GM18870 (cell line): ENCODE results near the gene PELI3.

Experiments
- ATAC-seq: cut with Tn5 transposase; IDR thresholded peaks from one replicate; pipeline ENCODE4 v1.9.1; 2021; ENCODE audit warnings: moderate library complexity; ENCODE audit not compliant: unreplicated experiment

Gene PELI3

GRCh38 chr11:66497206-66497605 lies 30.5 kb downstream of the PELI3 start:
- no peak for ATAC-seq

- no peak for ATAC-seq
These were observed 31.8 kb downstream of the PELI3 start for GRCh38 chr11:66498506-66498905.

DNA sequence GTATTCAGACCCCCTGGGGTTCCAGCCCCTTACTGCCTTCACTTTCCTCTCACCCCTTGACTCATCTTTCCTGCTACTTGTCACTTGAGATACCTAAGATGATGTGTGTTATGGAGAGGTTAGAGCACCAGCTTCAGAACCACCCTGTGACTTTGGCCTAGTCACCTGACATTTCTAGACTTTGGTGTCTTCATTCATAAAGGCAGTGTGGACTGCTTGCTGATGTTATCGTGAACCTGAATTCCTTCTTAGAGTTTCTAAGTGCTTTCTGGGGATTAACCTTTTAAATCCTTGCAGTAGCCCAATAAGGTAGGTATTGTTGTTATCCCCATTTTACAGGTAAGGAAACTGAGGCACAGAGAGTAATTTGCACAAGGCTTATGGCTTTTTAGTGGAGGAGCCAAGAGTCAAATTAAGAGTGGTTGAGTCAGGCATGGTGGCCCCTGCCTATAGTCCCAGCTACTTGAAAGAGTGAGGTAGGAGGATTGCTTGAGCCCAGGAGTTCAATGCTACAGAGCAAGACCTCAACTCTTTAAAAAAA lies 38.6 kb downstream of the PELI3 start:
- no peak for ATAC-seq

DNA sequence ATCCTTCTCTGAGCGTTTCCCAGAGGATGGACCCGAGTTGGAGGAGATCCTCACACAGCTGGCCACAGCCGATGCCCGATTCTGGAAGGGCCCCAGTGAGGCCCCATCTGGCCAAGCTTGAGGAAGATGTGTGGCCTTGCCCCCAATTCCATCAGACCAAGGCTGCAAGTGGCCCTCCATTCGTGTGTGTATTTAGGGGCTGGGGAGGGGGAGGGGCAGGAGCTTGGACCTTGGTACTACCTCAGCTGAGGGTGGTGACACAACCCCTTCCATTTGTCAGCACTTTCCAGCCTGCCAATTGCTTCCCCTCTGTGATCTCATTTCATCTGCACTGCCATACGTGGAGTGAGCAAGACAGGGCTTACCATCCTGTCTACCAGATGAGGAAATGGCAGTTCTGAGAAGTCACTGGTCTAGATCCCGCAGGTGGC lies 42.4 kb downstream of the PELI3 start:
- no peak for ATAC-seq

DNA sequence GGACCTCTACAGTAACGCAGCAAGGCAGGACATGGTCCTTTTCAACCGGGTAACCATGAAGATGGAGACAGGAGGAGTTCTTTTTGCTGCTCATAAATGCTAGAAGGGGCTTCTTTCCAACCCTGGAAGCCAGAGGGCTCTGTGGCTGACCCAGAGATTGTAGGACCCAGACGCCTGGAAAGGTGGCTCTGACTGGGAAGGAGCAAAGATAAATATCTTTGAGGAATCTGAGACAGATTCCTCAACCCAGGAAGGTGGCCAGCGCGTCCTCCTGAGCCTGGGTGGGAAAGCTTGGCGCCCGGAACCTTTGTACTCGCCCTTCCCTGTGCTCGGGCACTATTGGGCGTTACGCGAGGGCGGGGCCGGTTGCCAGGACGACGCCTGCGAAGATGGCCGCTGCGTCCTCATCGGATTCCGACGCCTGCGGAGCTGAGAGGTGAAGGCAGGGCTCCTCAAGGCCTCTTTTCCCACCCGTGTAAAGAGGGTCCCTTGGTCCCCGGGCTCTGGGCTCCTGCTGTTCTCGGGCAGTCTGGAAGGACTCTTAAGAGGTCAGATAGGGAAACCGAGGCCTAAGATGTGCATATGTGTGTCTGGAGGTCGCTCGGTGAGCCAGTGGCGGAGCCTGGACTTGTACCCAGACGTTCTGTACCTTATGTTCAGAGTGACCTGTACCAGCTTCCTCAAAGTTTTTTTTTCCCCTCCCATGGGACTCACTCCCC lies 43.7 kb downstream of the PELI3 start, which contains the start of gene BBS1:
TSS of gene BBS1 (plus strand) at position 365 of the 719 bp plus-strand sequence. CDS start at position 390, 25 bp downstream.
- ATAC-seq, result no peak

- no peak for ATAC-seq
These were observed 44.3 kb downstream of the PELI3 start for GRCh38 chr11:66510990-66511339.

- no peak for ATAC-seq
These were observed 56.9 kb downstream of the PELI3 start for GRCh38 chr11:66523611-66524010.

GRCh38 chr11:66524304-66525040 lies 57.8 kb downstream of the PELI3 start:
- ATAC-seq, result no peak
